Naive thymus-derived CD4-positive, alpha-beta T cell (primary cell): ENCODE results near the gene SGK2. TPM values are rescaled to one million over a fixed set of nuclear protein-coding genes. Genes with fewer than 3 reads are reported as not detected.

ENCODE experiments used
- ATAC-seq: fragments of 150-1000 bp; cut with Tn5 transposase; 2 replicates; pipeline ENCODE4 v1.10.0; 2021; ENCODE audit warnings: mild to moderate bottlenecking, moderate library complexity
- CTCF ChIA-PET: fragments of 350-600 bp; sonication (Branson Sonifier 250); formaldehyde crosslinking; loops from one replicate; lab custom pipeline; 2021; ENCODE audit warnings: antibody characterized with exemption; lab: Charles Lee
- POLR2A ChIA-PET: fragments of 350-600 bp; sonication (Branson Sonifier 250); formaldehyde crosslinking; loops from one replicate; lab custom pipeline; 2021; ENCODE audit warnings: antibody characterized with exemption, inconsistent platforms; lab: Charles Lee
- DNase-seq, 9 donors: peaks; one replicate each; pipeline versions ENCODE4 v3.0.0 to v3.0.0-alpha.2; 2020 to 2022; ENCODE audit warnings: mixed read lengths in 1 of 9
- H3K27ac ChIP-seq: one replicate; pipeline ENCODE4 v1.7.0; 2013; ENCODE audit warnings: mild to moderate bottlenecking, low read depth, low read length, moderate library complexity
- H3K27me3 ChIP-seq, 2 donors: one replicate each; pipeline ENCODE4 v1.7.0; 2013; ENCODE audit warnings: low read length in 2 of 2, mild to moderate bottlenecking in 2 of 2, moderate library complexity in 2 of 2; ENCODE audit not compliant: control insufficient read depth in 2 of 2, insufficient read depth in 2 of 2
- H3K36me3 ChIP-seq, 3 experiments: 1 replicate in 2 of 3; 2 replicates in 1 of 3; pipeline ENCODE4 v1.7.0; 2013; ENCODE audit warnings: low read length in 3 of 3, mild to moderate bottlenecking in 3 of 3, moderate library complexity in 1 of 3; ENCODE audit not compliant: insufficient read depth in 3 of 3, control insufficient read depth in 2 of 3
- H3K4me1 ChIP-seq, 2 donors: one replicate each; pipeline ENCODE4 v1.7.0; 2013; ENCODE audit warnings: low read length in 2 of 2, mild to moderate bottlenecking in 2 of 2, moderate library complexity in 1 of 2; ENCODE audit not compliant: control insufficient read depth in 2 of 2, insufficient read depth in 2 of 2
- H3K4me3 ChIP-seq: 2 replicates; pipeline ENCODE4 v1.7.0; 2013; ENCODE audit warnings: mild to moderate bottlenecking, low read length
- H3K9me3 ChIP-seq, 3 experiments: 1 replicate in 2 of 3; 2 replicates in 1 of 3; pipeline ENCODE4 v1.7.0; 2013; ENCODE audit warnings: low read length in 3 of 3; ENCODE audit not compliant: control insufficient read depth in 2 of 3
- H3K27ac Mint-ChIP-seq, 9 donors: one replicate each; pipeline ENCODE4 v1.8.0; 2020 to 2022; ENCODE audit warnings: mixed read lengths in 9 of 9, mild to moderate bottlenecking in 8 of 9, moderate library complexity in 5 of 9, inconsistent platforms in 2 of 9
- H3K27me3 Mint-ChIP-seq, 5 donors: one replicate each; pipeline ENCODE4 v1.8.0; 2021 to 2022; ENCODE audit warnings: mixed read lengths in 5 of 5, mild to moderate bottlenecking in 1 of 5
- H3K36me3 Mint-ChIP-seq, 5 donors: one replicate each; pipeline ENCODE4 v1.8.0; 2020 to 2022; ENCODE audit warnings: mixed read lengths in 5 of 5, mild to moderate bottlenecking in 3 of 5, inconsistent platforms in 1 of 5
- H3K4me1 Mint-ChIP-seq, 7 donors: one replicate each; pipeline ENCODE4 v1.8.0; 2020 to 2022; ENCODE audit warnings: mixed read lengths in 7 of 7, mild to moderate bottlenecking in 3 of 7, inconsistent platforms in 1 of 7
- H3K4me3 Mint-ChIP-seq, 10 donors: one replicate each; pipeline ENCODE4 v1.8.0; 2020 to 2022; ENCODE audit warnings: mild to moderate bottlenecking in 10 of 10, mixed read lengths in 10 of 10, moderate library complexity in 6 of 10, inconsistent platforms in 2 of 10
- H3K9me3 Mint-ChIP-seq, 11 donors: one replicate each; pipeline ENCODE4 v1.8.0; 2020 to 2022; ENCODE audit warnings: mixed read lengths in 11 of 11, mild to moderate bottlenecking in 4 of 11, inconsistent platforms in 1 of 11, moderate library complexity in 1 of 11
- intact Hi-C, 2 donors: fragments of 100-400 bp; cut with micrococcal nuclease; formaldehyde crosslinking; loops; one replicate each; pipeline ENCODE4 v1.15.1; 2023
- polyA plus RNA-seq, 2 donors: library from polyadenylated mRNA; unstranded; fragments of 300-500 nt; fragmentation: Illumina TruSeq; gene quantifications; one replicate each; pipeline ENCODE4 v1.2.3, GENCODE V29; 2021
- total RNA-seq, 6 experiments: library from RNA in 5 of 6; stranded (reverse) in 5 of 6; gene quantifications; 1 replicate in 5 of 6; 2 replicates in 1 of 6; pipeline ENCODE4 v1.2.3 and lab custom pipeline; 2021 to 2026

Gene SGK2
- total and polyA plus RNA-seq, 7 experiments from 2014 or later: 0.48 to 2.6 (median 1.9) TPM; not detected in 2

GRCh38 chr20:43554369-43554768 is 4.5 kb upstream of the SGK2 start:
- no peaks in the 10 kb centered on the region for H3K9me3 ChIP-seq
- POLR2A ChIA-PET: no interaction called here
- Mint-ChIP-seq H3K36me3 (peaks cover 0 to 11% (median 4%) of the 10 kb centered on the region in 5 donors), H3K4me3 (no peak overlapping the region), H3K27me3 (no peaks in the 10 kb centered on the region), H3K4me1 (peaks cover 0 to 1% (median 0%) of the 10 kb centered on the region in 7 donors), H3K9me3 (peaks cover 0 to 1% (median 0%) of the 10 kb centered on the region in 11 donors), H3K27ac (no peak overlapping the region)
- ATAC-seq (no peak), DNase-seq (no peak)
- H3K4me3 ChIP-seq: no peak overlapping the region
- H3K4me1 ChIP-seq: no peaks in the 10 kb centered on the region
- intact Hi-C loops: no loop called here
- no peaks in the 10 kb centered on the region for H3K36me3 ChIP-seq
- H3K27ac ChIP-seq: no peak overlapping the region
- no peaks in the 10 kb centered on the region for H3K27me3 ChIP-seq
- CTCF ChIA-PET: no interaction called here

GRCh38 chr20:43559147-43559987 is 540 bp downstream of the SGK2 start:
- no peak overlapping the region for H3K27ac ChIP-seq
- H3K27me3 Mint-ChIP-seq: no peaks in the 10 kb centered on the region
- DNase-seq: no peak
- peak overlapping the region in 1 of 9 donors; percentile 11 for H3K27ac Mint-ChIP-seq
- H3K4me3 Mint-ChIP-seq: no peak overlapping the region
- no peak for ATAC-seq
- peaks cover 0 to 2% (median 0%) of the 10 kb centered on the region in 7 donors for H3K4me1 Mint-ChIP-seq
- no peaks in the 10 kb centered on the region for H3K9me3 ChIP-seq
- H3K36me3 ChIP-seq: no peaks in the 10 kb centered on the region
- ChIA-PET POLR2A (no interaction called here), CTCF (interaction anchor here (0.8 to 1.4 kb wide), 2 partner anchors 21 to 28 kb away, joined by 4 read pairs; no protein-coding TSS in a partner anchor)
- no peak overlapping the region for H3K4me3 ChIP-seq
- no peaks in the 10 kb centered on the region for H3K36me3 Mint-ChIP-seq
- intact Hi-C loops: no loop called here
- H3K4me1 ChIP-seq: no peaks in the 10 kb centered on the region
- no peaks in the 10 kb centered on the region for H3K9me3 Mint-ChIP-seq
- no peaks in the 10 kb centered on the region for H3K27me3 ChIP-seq

- no peak overlapping the region for H3K27ac ChIP-seq
- no peaks in the 10 kb centered on the region for H3K9me3 Mint-ChIP-seq
- H3K27me3 ChIP-seq: no peaks in the 10 kb centered on the region
- H3K4me3 Mint-ChIP-seq: no peak overlapping the region
- peaks cover 0 to 2% (median 0%) of the 10 kb centered on the region in 7 donors for H3K4me1 Mint-ChIP-seq
- no peaks in the 10 kb centered on the region for H3K27me3 Mint-ChIP-seq
- CTCF ChIA-PET: no interaction called here
- no peak for DNase-seq
- H3K9me3 ChIP-seq: no peaks in the 10 kb centered on the region
- H3K27ac Mint-ChIP-seq: no peak overlapping the region
- POLR2A ChIA-PET: no interaction called here
- H3K4me3 ChIP-seq: no peak overlapping the region
- H3K36me3 Mint-ChIP-seq: no peaks in the 10 kb centered on the region
- no peaks in the 10 kb centered on the region for H3K4me1 ChIP-seq
- no peak for ATAC-seq
- intact Hi-C loops: no loop called here
- no peaks in the 10 kb centered on the region for H3K36me3 ChIP-seq
Observed at GRCh38 chr20:43560974-43561373, 2.1 kb downstream of the SGK2 start.

- no peaks in the 10 kb centered on the region for H3K9me3 ChIP-seq
- no peaks in the 10 kb centered on the region for H3K4me1 ChIP-seq
- Mint-ChIP-seq H3K27me3 (no peaks in the 10 kb centered on the region), H3K4me3 (no peak overlapping the region), H3K36me3 (no peaks in the 10 kb centered on the region), H3K4me1 (peaks cover 0 to 2% (median 0%) of the 10 kb centered on the region in 7 donors), H3K9me3 (no peaks in the 10 kb centered on the region), H3K27ac (no peak overlapping the region)
- intact Hi-C loops: no loop called here
- ATAC-seq: no peak
- no peak overlapping the region for H3K4me3 ChIP-seq
- H3K27ac ChIP-seq: no peak overlapping the region
- no peaks in the 10 kb centered on the region for H3K36me3 ChIP-seq
- ChIA-PET POLR2A (no interaction called here), CTCF (no interaction called here)
- H3K27me3 ChIP-seq: no peaks in the 10 kb centered on the region
- no peak for DNase-seq
Observed at GRCh38 chr20:43563429-43563828, 4.6 kb downstream of the SGK2 start.

GRCh38 chr20:43563991-43564390 is 5.2 kb downstream of the SGK2 start:
- intact Hi-C loops: no loop called here
- no peak overlapping the region for H3K27ac Mint-ChIP-seq

GRCh38 chr20:43564455-43564854 is 5.6 kb downstream of the SGK2 start:
- CTCF ChIA-PET: no interaction called here
- Mint-ChIP-seq H3K4me1 (peaks cover 0 to 1% (median 0%) of the 10 kb centered on the region in 7 donors), H3K9me3 (peaks cover 0 to 1% (median 0%) of the 10 kb centered on the region in 11 donors), H3K4me3 (no peak overlapping the region), H3K27ac (no peak overlapping the region), H3K27me3 (no peaks in the 10 kb centered on the region), H3K36me3 (no peaks in the 10 kb centered on the region)
- no peak overlapping the region for H3K27ac ChIP-seq
- no peak overlapping the region for H3K4me3 ChIP-seq
- H3K27me3 ChIP-seq: no peaks in the 10 kb centered on the region
- no peaks in the 10 kb centered on the region for H3K9me3 ChIP-seq
- H3K36me3 ChIP-seq: no peaks in the 10 kb centered on the region
- H3K4me1 ChIP-seq: no peaks in the 10 kb centered on the region
- ATAC-seq (no peak), DNase-seq (no peak)
- POLR2A ChIA-PET: no interaction called here
- intact Hi-C loops: no loop called here

More at GRCh38 chr20:43563991-43564390, 5.2 kb downstream of the SGK2 start:
- POLR2A ChIA-PET: no interaction called here
- no peak overlapping the region for H3K4me3 ChIP-seq
- no peaks in the 10 kb centered on the region for H3K9me3 ChIP-seq
- peaks cover 0 to 1% (median 0%) of the 10 kb centered on the region in 7 donors for H3K4me1 Mint-ChIP-seq
- no peaks in the 10 kb centered on the region for H3K36me3 ChIP-seq
- no peaks in the 10 kb centered on the region for H3K27me3 ChIP-seq
- peaks cover 0 to 1% (median 0%) of the 10 kb centered on the region in 11 donors for H3K9me3 Mint-ChIP-seq
- H3K27me3 Mint-ChIP-seq: no peaks in the 10 kb centered on the region
- H3K4me1 ChIP-seq: no peaks in the 10 kb centered on the region
- no peak overlapping the region for H3K27ac ChIP-seq
- CTCF ChIA-PET: no interaction called here
- no peak for ATAC-seq
- DNase-seq: no peak
- no peak overlapping the region for H3K4me3 Mint-ChIP-seq
- no peaks in the 10 kb centered on the region for H3K36me3 Mint-ChIP-seq
